Panc1 (cell line): ENCODE results near the gene DPPA4. TPM values are rescaled to one million over a fixed set of nuclear protein-coding genes. Genes with fewer than 3 reads are reported as not detected.
"Not testable (repeated sequence)": the region's sequence is repeated elsewhere in the genome, so short reads cannot be mapped to it uniquely, and the experiment has no call there.

Experiments used
- ATAC-seq: fragments of 200-7000 bp; cut with Tn5 transposase; 2 replicates; pipeline ENCODE4 v1.9.1; 2020; ENCODE audit warnings: mild to moderate bottlenecking, moderate library complexity
- BruUV-seq: library from RNA; stranded (reverse); fragments of 400-500 nt; replicated peaks from 2 replicates; lab custom pipeline; 2021; lab: Mats Ljungman, UMichigan
- CTCF ChIA-PET: fragments of 300-600 bp; sonication (Branson Sonifier 250); formaldehyde crosslinking; loops from one replicate; lab custom pipeline; 2022; ENCODE audit warnings: antibody characterized with exemption; lab: Charles Lee
- POLR2A ChIA-PET: fragments of 300-600 bp; sonication (Branson Sonifier 250); formaldehyde crosslinking; loops from one replicate; lab custom pipeline; 2022; ENCODE audit warnings: antibody characterized with exemption; lab: Charles Lee
- DNase-seq: peaks from one replicate; pipeline ENCODE4 v3.0.0-alpha.2; 2010; ENCODE audit warnings: low read depth, low spot score
- H3K27ac ChIP-seq: 2 replicates; pipeline ENCODE4 v1.5.1; 2011; ENCODE audit warnings: mild to moderate bottlenecking, low read length, inconsistent platforms
- H3K27me3 ChIP-seq: fragments of 200-500 bp; sonication (Bioruptor generic); 2 replicates; pipeline ENCODE4 v1.6.0; 2014; ENCODE audit warnings: low read length, inconsistent platforms; ENCODE audit not compliant: control insufficient read depth, insufficient read depth
- H3K36me3 ChIP-seq: fragments of 200-500 bp; sonication (Bioruptor generic); 2 replicates; pipeline ENCODE4 v1.5.1; 2014; ENCODE audit warnings: inconsistent platforms, mild to moderate bottlenecking, low read length, moderate library complexity; ENCODE audit not compliant: control insufficient read depth, insufficient read depth
- H3K4me1 ChIP-seq: 2 replicates; pipeline ENCODE4 v1.5.1; 2011; ENCODE audit warnings: inconsistent platforms, mild to moderate bottlenecking, low read length, moderate library complexity; ENCODE audit not compliant: control insufficient read depth, insufficient read depth
- H3K4me3 ChIP-seq, 2 experiments: 2 replicates each; pipeline ENCODE4 v1.5.1; 2011 to 2012; ENCODE audit warnings: low read depth in 2 of 2, low read length in 2 of 2, mild to moderate bottlenecking in 2 of 2, inconsistent platforms in 1 of 2, moderate library complexity in 1 of 2
- H3K9me3 ChIP-seq: fragments of 200-500 bp; sonication (Bioruptor generic); 2 replicates; pipeline ENCODE4 v1.5.1; 2014; ENCODE audit warnings: low read depth, mild to moderate bottlenecking, inconsistent platforms, low read length, moderate library complexity; ENCODE audit not compliant: control insufficient read depth, insufficient read depth
- POLR2AphosphoS5 ChIP-seq: IDR thresholded peaks from 2 replicates; pipeline ENCODE4 v1.6.1; 2012; ENCODE audit warnings: mild to moderate bottlenecking, low read depth, low read length, moderate library complexity
- SIN3A ChIP-seq: IDR thresholded peaks from 2 replicates; pipeline ENCODE4 v1.6.1; 2012; ENCODE audit warnings: low read depth, mild to moderate bottlenecking, low read length, moderate library complexity, borderline replicate concordance; ENCODE audit not compliant: insufficient read depth
- TCF7L2 ChIP-seq: IDR thresholded peaks from 2 replicates; pipeline ENCODE4 v1.6.1; 2011; ENCODE audit warnings: mild to moderate bottlenecking, low read depth, low read length, inconsistent platforms
- in situ Hi-C: cut with HindIII; loops from 2 replicates; pipeline ENCODE4 v1.10.0; 2016; ENCODE audit warnings: low sequenced_read_pairs, low pct_unique_long_range_greater_than_20kb
- intact Hi-C: fragments of 100-400 bp; cut with micrococcal nuclease; formaldehyde crosslinking; loops from one replicate; pipeline ENCODE4 v1.10.0; 2022; ENCODE audit not compliant: unreplicated experiment
- total RNA-seq: library from RNA; stranded (reverse); gene quantifications from one replicate; pipeline ENCODE4 v1.2.1, GENCODE V29; 2021; ENCODE audit not compliant: unreplicated experiment
- TF ChIP-seq, protein P1 (sequence below), 2 experiments: IDR thresholded peaks; 2 replicates each; pipeline ENCODE4 v1.6.1; 2011 to 2012; ENCODE audit warnings: low read depth in 2 of 2, control low read depth in 1 of 2, low read length in 1 of 2, mild to moderate bottlenecking in 1 of 2, moderate library complexity in 1 of 2; ENCODE audit not compliant: insufficient read depth in 1 of 2
- TF ChIP-seq, protein P2 (sequence below): fragments of 450-650 bp; IDR thresholded peaks from 2 replicates; pipeline ENCODE4 v1.5.1; 2017; ENCODE audit warnings: mild to moderate bottlenecking

DPPA4 gene
- total RNA-seq, 1 experiment from 2014 or later, result 0.26 TPM

DNA sequence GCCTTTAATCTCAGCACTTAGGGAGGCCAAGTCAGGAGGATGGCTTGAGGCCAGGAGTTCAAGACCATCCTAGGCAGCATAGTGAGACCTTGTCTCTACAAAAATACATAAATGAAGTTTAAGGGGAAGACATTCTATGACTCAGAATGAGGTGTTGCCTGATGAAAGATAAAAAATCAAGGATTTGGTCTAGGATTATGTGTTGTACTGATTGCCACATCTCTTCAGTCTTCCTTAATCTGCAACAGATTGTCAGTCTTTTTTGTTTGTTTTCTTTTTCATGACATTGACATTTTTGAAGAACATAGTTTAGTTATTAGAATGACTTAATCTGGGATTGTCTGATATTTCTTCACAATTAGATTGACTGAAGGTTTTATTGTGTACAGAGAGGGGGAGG is 26.3 kb upstream of the DPPA4 start:
- Histone ChIP-seq H3K27me3 (no peaks in the 10 kb centered on the region), H3K4me1 (no peaks in the 10 kb centered on the region), H3K36me3 (no peaks in the 10 kb centered on the region), H3K4me3 (no peak overlapping the region), H3K9me3 (no peaks in the 10 kb centered on the region), H3K27ac (no peak overlapping the region)
- ATAC-seq (no peak), DNase-seq (no peak)
- ChIA-PET POLR2A (no interaction called here), CTCF (no interaction called here)
- BruUV-seq, result no TSS peak
- in situ Hi-C loops, result no loop called here
- intact Hi-C loops, result loop anchor here (10.0 kb wide), 1 partner anchor 89 kb away; no protein-coding TSS in a partner anchor
- no peak for TF ChIP-seq TCF7L2
- TF ChIP-seq, protein P1, sequence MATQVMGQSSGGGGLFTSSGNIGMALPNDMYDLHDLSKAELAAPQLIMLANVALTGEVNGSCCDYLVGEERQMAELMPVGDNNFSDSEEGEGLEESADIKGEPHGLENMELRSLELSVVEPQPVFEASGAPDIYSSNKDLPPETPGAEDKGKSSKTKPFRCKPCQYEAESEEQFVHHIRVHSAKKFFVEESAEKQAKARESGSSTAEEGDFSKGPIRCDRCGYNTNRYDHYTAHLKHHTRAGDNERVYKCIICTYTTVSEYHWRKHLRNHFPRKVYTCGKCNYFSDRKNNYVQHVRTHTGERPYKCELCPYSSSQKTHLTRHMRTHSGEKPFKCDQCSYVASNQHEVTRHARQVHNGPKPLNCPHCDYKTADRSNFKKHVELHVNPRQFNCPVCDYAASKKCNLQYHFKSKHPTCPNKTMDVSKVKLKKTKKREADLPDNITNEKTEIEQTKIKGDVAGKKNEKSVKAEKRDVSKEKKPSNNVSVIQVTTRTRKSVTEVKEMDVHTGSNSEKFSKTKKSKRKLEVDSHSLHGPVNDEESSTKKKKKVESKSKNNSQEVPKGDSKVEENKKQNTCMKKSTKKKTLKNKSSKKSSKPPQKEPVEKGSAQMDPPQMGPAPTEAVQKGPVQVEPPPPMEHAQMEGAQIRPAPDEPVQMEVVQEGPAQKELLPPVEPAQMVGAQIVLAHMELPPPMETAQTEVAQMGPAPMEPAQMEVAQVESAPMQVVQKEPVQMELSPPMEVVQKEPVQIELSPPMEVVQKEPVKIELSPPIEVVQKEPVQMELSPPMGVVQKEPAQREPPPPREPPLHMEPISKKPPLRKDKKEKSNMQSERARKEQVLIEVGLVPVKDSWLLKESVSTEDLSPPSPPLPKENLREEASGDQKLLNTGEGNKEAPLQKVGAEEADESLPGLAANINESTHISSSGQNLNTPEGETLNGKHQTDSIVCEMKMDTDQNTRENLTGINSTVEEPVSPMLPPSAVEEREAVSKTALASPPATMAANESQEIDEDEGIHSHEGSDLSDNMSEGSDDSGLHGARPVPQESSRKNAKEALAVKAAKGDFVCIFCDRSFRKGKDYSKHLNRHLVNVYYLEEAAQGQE (IDR thresholded peaks at IDR 0.05; ENCODE audit: insufficient read depth in 1 of 2, low read depth in 2 of 2, low read length in 1 of 2), result no peak
- TF ChIP-seq POLR2AphosphoS5, result no peak
- no peak for TF ChIP-seq SIN3A
- TF ChIP-seq, protein P2, sequence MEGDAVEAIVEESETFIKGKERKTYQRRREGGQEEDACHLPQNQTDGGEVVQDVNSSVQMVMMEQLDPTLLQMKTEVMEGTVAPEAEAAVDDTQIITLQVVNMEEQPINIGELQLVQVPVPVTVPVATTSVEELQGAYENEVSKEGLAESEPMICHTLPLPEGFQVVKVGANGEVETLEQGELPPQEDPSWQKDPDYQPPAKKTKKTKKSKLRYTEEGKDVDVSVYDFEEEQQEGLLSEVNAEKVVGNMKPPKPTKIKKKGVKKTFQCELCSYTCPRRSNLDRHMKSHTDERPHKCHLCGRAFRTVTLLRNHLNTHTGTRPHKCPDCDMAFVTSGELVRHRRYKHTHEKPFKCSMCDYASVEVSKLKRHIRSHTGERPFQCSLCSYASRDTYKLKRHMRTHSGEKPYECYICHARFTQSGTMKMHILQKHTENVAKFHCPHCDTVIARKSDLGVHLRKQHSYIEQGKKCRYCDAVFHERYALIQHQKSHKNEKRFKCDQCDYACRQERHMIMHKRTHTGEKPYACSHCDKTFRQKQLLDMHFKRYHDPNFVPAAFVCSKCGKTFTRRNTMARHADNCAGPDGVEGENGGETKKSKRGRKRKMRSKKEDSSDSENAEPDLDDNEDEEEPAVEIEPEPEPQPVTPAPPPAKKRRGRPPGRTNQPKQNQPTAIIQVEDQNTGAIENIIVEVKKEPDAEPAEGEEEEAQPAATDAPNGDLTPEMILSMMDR, result no peak

DNA sequence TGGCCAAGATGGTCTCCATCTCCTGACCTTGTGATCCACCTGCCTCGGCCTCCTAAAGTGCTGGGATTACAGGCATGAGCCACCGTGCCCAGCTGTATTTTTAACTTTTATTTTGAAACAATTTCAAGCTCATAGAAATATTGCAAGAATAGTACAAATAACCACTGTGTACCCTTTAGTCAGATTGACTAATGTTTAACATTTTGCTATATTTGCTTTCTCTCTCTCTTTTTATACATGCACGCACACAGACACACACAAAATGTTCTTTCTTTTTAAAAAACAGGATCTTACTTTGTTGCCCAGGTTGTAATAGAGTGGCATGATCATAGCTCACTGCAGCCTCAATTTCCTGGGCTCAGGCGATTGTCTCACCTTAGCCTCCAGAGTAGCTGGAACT is 25.5 kb upstream of the DPPA4 start:
- H3K27me3 ChIP-seq, result no peaks in the 10 kb centered on the region
- TF ChIP-seq SIN3A (no peak), TCF7L2 (no peak)
- TF ChIP-seq, protein P1 (IDR thresholded peaks at IDR 0.05; ENCODE audit: insufficient read depth in 1 of 2, low read depth in 2 of 2, low read length in 1 of 2), result no peak
- H3K4me3 ChIP-seq, result no peak overlapping the region
- no peaks in the 10 kb centered on the region for H3K36me3 ChIP-seq
- CTCF ChIA-PET, result no interaction called here
- H3K27ac ChIP-seq, result no peak overlapping the region
- DNase-seq (no peak), ATAC-seq (no peak)
- H3K9me3 ChIP-seq, result no peaks in the 10 kb centered on the region
- no TSS peak for BruUV-seq
- POLR2A ChIA-PET, result no interaction called here
- intact Hi-C loops, result loop anchor here (10.0 kb wide), 1 partner anchor 88 kb away; no protein-coding TSS in a partner anchor
- in situ Hi-C loops, result no loop called here
- no peaks in the 10 kb centered on the region for H3K4me1 ChIP-seq

DNA sequence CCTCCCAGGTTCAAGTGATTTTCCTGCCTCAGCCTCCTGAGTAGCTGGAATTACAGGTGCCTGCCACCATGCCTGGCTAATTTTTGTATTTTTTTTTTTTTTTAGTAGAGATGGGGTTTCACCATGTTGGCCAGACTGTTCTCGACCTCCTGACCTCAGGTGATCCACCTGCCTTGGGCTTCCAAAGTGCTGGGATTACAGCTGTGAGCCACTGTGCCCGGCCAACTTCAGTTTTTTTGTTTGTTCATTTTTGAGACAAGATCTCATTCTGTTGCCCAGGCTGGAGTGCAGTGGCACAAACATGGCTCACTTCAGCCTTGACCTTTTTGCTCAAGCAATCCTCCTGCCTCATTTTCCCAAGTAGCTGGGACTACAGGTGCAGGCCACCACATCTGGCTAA is 21.5 kb upstream of the DPPA4 start:
- POLR2A ChIA-PET, BruUV-seq, H3K27ac ChIP-seq, DNase-seq, ATAC-seq, H3K4me1 ChIP-seq, H3K36me3 ChIP-seq, H3K4me3 ChIP-seq, intact Hi-C loops, H3K27me3 ChIP-seq, in situ Hi-C loops, H3K9me3 ChIP-seq: not testable (repeated sequence)
- CTCF ChIA-PET, result interaction anchor here (0.7 kb wide), 1 partner anchor 231 kb away, joined by 3 read pairs; no protein-coding TSS in a partner anchor
